ENCODE results near the gene MYL5. TPM values are rescaled to one million over a fixed set of nuclear protein-coding genes. Genes with fewer than 3 reads are reported as not detected.
"Not testable (repeated sequence)": the region's sequence is repeated elsewhere in the genome, so short reads cannot be mapped to it uniquely, and the experiment has no call there.

MYL5 gene
- total RNA-seq, 2 experiments from 2014 or later: 11.6 to 19.3 TPM

DNA sequence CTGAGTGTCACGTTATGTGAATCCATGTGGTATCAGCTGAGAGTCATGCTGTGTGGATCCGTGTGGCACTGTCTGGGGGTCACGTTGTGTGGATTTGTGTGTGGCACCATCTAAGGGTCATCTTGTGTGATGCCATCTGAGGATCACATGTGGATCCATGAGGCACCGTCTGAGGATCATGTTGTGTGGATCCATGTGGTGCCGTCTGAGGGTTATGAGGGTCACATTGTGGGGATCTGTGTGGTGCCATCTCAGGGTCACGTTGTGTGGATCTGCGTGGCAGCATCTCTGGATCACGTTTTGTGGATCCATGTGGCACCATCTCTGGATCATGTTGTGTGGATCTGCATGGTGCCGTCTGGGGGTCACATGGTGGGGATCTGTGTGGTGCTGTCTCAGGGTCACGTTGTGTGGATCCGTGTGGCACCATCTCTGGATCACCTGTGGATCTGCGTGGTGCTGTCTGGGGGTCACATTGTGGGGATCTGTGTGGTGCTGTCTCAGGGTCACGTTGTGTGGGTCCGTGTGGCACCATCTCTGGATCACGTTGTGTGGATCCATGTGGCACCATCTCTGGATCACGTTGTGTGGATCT lies 42.0 kb upstream of the MYL5 start:
- Mint-ChIP-seq H3K4me3 (no peak overlapping the region), H3K27ac (no peak overlapping the region), H3K9me3 (ENCODE audit: insufficient read depth) (no peaks in the 10 kb centered on the region), H3K27me3 (ENCODE audit: low read depth) (no peaks in the 10 kb centered on the region), H3K36me3 (ENCODE audit: low read depth) (no peaks in the 10 kb centered on the region), H3K4me1 (ENCODE audit: low read depth) (no peaks in the 10 kb centered on the region)
- ATAC-seq (no peak), DNase-seq (no peak)
- POLR2A ChIA-PET: no interaction called here
- CTCF ChIA-PET: no interaction called here

DNA sequence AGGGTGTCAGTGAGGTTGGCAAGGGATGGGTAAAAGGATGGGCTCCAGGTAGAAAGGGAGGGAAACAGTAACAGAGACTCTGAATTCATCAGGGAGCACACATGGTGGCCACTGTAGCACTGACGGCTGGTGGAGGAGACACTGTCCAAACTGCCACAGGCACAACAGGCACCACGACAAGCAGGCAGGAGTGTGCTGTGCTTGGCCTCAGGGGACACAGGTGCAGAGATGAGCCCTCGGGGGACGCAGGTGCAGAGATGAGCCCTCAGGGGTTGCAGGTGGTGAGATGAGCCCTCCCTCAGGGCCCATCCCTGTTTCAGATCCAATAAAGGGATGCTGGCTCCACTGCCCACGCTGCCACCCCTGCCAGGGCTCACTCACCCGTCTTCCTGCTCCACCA lies 41.4 kb upstream of the MYL5 start:
- Mint-ChIP-seq H3K27me3 (ENCODE audit: low read depth) (no peaks in the 10 kb centered on the region), H3K27ac (no peak overlapping the region), H3K4me1 (ENCODE audit: low read depth) (no peaks in the 10 kb centered on the region), H3K36me3 (ENCODE audit: low read depth) (no peaks in the 10 kb centered on the region), H3K4me3 (no peak overlapping the region), H3K9me3 (ENCODE audit: insufficient read depth) (no peaks in the 10 kb centered on the region)
- ChIA-PET POLR2A (no interaction called here), CTCF (no interaction called here)
- DNase-seq (no peak), ATAC-seq (no peak)

- no peaks in the 10 kb centered on the region for H3K27me3 Mint-ChIP-seq (ENCODE audit: low read depth)
- DNase-seq (no peak), ATAC-seq (no peak)
- no peak overlapping the region for H3K4me3 Mint-ChIP-seq
- no peaks in the 10 kb centered on the region for H3K4me1 Mint-ChIP-seq (ENCODE audit: low read depth)
- H3K36me3 Mint-ChIP-seq (ENCODE audit: low read depth): no peaks in the 10 kb centered on the region
- ChIA-PET POLR2A (no interaction called here), CTCF (no interaction called here)
- H3K27ac Mint-ChIP-seq: no peak overlapping the region
- no peaks in the 10 kb centered on the region for H3K9me3 Mint-ChIP-seq (ENCODE audit: insufficient read depth)
These were observed 40.9 kb upstream of the MYL5 start for GRCh38 chr4:633406-633805.

DNA sequence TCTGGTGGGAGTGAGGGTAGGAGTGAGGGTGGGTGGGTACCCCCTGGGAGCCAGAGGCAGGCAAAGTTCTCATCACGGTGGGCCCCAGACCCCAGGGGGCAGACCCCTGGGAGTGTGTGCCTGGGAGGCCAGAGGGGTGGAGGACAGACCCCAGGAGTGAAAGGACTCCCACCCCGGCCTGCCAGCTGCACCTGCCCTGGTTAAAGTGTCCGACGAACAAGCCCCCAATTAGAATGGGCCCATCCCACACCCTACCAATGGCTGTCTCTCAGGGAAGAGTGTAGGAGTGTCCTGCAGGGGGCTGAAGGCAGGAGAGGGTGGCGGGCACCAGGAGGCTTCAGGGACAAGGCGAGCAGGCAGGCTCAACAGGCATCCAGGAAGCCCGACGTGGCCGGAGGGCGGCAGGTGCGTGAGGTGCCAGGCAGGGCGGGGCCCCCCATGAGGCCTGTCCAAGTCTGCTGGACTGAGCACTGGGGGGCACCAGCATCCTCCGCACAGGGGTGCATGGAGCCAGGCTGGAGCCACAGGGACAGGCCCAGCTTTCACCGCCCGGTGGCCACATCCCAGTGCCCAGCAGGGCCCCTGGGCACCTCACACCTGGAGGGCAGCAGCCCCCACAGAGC lies 40.3 kb upstream of the MYL5 start:
- no peak overlapping the region for H3K4me3 Mint-ChIP-seq
- no peak overlapping the region for H3K27ac Mint-ChIP-seq
- H3K4me1 Mint-ChIP-seq (ENCODE audit: low read depth): no peaks in the 10 kb centered on the region
- CTCF ChIA-PET: no interaction called here
- DNase-seq: no peak
- no peaks in the 10 kb centered on the region for H3K36me3 Mint-ChIP-seq (ENCODE audit: low read depth)
- POLR2A ChIA-PET: no interaction called here
- ATAC-seq: no peak
- H3K27me3 Mint-ChIP-seq (ENCODE audit: low read depth): no peaks in the 10 kb centered on the region
- H3K9me3 Mint-ChIP-seq (ENCODE audit: insufficient read depth): no peaks in the 10 kb centered on the region

DNA sequence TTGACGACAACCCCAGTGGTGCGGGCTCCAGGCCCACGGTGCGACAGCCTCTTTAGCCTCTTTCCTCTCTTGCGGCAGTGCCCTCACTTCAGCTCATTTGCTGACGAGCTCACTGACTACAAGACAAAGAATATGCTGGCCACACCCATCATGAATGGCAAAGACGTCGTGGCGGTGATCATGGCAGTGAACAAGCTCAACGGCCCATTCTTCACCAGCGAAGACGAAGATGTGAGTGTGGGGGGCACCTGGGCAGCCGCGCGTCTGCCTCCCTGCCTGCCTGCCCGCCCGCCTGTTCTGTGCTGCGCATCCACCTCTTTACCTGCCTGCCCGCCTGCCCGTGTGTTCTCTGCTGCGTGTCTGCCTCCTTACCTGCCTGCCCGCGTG lies 39.8 kb upstream of the MYL5 start:
- Mint-ChIP-seq H3K4me1 (ENCODE audit: low read depth) (no peaks in the 10 kb centered on the region), H3K4me3 (no peak overlapping the region), H3K27me3 (ENCODE audit: low read depth) (no peaks in the 10 kb centered on the region), H3K9me3 (ENCODE audit: insufficient read depth) (no peaks in the 10 kb centered on the region), H3K36me3 (ENCODE audit: low read depth) (no peaks in the 10 kb centered on the region), H3K27ac (no peak overlapping the region)
- CTCF ChIA-PET: no interaction called here
- no peak for DNase-seq
- POLR2A ChIA-PET: no interaction called here
- no peak for ATAC-seq

- not testable (repeated sequence) for ATAC-seq
These were observed 39.1 kb upstream of the MYL5 start for GRCh38 chr4:635066-635835.

DNA sequence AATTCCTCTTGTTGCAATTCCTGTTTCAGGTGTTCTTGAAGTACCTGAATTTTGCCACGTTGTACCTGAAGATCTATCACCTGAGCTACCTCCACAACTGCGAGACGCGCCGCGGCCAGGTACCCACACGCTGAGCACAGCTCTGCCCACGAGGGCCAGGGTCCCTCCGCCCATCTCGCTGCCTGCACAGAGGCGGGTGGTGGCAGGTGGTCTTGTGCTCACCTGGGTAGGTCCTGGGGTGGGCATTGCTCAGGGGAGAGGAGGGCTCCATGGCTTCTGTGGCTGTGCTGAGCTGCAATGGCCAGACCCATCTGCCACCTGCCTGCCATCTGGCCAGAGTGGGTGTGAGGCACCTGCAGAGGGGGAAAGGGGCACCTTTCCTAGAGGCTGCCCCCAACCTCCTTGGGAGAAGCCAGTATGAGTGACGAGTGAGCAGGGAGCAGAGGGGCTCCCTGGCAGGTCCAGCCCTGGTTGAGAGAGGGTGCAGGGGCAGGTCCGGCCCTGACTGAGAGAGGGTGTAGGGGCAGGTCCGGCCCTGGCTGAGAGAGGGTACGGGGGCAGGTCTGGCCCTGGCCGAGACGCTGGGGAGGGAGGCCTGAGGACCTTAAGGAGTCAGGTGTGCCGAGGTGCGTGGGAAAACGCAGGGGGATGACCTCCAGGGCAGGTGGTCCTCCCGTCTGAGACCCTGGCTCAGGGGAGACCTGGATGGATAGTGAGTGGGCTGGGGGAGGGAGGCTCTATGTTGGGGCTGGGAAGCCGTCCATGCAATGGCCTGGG lies 38.3 kb upstream of the MYL5 start:
- Mint-ChIP-seq H3K9me3 (ENCODE audit: insufficient read depth) (peaks cover 5% of the 10 kb centered on the region), H3K27ac (no peak overlapping the region), H3K4me3 (no peak overlapping the region), H3K27me3 (ENCODE audit: low read depth) (peaks cover 3% of the 10 kb centered on the region), H3K4me1 (ENCODE audit: low read depth) (no peaks in the 10 kb centered on the region), H3K36me3 (ENCODE audit: low read depth) (no peaks in the 10 kb centered on the region)
- ATAC-seq (no peak), DNase-seq (no peak)
- CTCF ChIA-PET: no interaction called here
- POLR2A ChIA-PET: no interaction called here

More at GRCh38 chr4:635066-635835, 39.1 kb upstream of the MYL5 start:
- H3K36me3 Mint-ChIP-seq (ENCODE audit: low read depth); H3K27ac Mint-ChIP-seq; H3K4me1 Mint-ChIP-seq (ENCODE audit: low read depth); CTCF ChIA-PET; H3K27me3 Mint-ChIP-seq (ENCODE audit: low read depth); H3K4me3 Mint-ChIP-seq; DNase-seq; POLR2A ChIA-PET; H3K9me3 Mint-ChIP-seq (ENCODE audit: insufficient read depth): not testable (repeated sequence)

DNA sequence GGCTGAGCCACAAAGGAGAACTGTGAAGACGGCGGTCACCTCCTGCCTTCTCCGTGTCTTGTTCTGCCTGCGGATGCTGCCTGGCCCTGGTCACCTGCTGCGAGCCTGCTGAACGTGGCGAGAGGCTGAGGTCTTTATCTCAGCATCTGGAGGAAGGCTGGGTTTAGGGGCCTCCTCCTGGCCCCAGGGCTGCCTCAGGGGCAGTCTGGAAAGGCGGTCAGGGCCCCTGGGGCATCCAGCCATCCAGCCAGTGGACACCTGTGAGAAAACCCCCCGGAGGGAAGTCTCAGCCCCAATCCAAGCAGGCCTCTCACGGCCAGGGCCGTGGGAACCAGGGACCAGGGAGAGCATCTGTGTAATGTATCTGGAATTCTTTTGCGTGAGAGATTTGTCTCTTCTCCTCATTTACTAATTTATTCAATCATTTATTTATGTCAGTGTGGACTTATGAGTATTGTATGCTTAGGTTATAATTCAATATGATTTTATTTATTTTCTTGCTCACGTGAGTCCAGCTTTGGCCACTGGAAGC lies 37.6 kb upstream of the MYL5 start:
- no peaks in the 10 kb centered on the region for H3K36me3 Mint-ChIP-seq (ENCODE audit: low read depth)
- DNase-seq: no peak
- no peak for ATAC-seq
- peaks cover 7% of the 10 kb centered on the region for H3K9me3 Mint-ChIP-seq (ENCODE audit: insufficient read depth)
- H3K4me3 Mint-ChIP-seq: no peak overlapping the region
- H3K27me3 Mint-ChIP-seq (ENCODE audit: low read depth): peaks cover 3% of the 10 kb centered on the region
- H3K4me1 Mint-ChIP-seq (ENCODE audit: low read depth): no peaks in the 10 kb centered on the region
- ChIA-PET CTCF (no interaction called here), POLR2A (no interaction called here)
- H3K27ac Mint-ChIP-seq: no peak overlapping the region

GRCh38 chr4:637536-638280 lies 36.6 kb upstream of the MYL5 start:
- DNase-seq (no peak), ATAC-seq (no peak)
- Mint-ChIP-seq H3K36me3 (ENCODE audit: low read depth) (no peaks in the 10 kb centered on the region), H3K4me3 (no peak overlapping the region), H3K27ac (no peak overlapping the region), H3K27me3 (ENCODE audit: low read depth) (peaks cover 3% of the 10 kb centered on the region), H3K4me1 (ENCODE audit: low read depth) (no peaks in the 10 kb centered on the region), H3K9me3 (ENCODE audit: insufficient read depth) (peaks cover 7% of the 10 kb centered on the region)
- ChIA-PET POLR2A (no interaction called here), CTCF (no interaction called here)

DNA sequence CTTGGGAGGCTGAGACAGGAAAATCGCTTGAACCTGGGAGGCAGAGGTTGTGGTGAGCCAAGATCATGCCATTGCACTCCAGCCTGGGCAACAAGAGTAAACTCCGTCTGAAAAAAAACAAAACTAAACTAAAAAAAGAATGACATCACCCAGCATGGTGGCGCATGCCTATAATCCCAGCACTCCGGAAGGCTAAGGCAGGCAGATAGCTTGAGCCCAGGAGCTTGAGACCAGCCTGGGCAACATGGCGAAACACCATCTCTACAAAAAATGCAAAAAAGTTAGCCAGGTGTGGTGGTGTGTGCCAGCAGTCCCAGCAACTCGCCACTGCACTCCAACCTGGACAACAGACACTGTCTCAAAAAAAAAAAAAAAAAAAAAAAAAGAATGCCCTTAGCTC lies 32.0 kb upstream of the MYL5 start:
- POLR2A ChIA-PET; H3K4me1 Mint-ChIP-seq (ENCODE audit: low read depth); H3K36me3 Mint-ChIP-seq (ENCODE audit: low read depth); CTCF ChIA-PET; H3K4me3 Mint-ChIP-seq; DNase-seq; H3K27ac Mint-ChIP-seq; H3K27me3 Mint-ChIP-seq (ENCODE audit: low read depth); ATAC-seq: not testable (repeated sequence)
- H3K9me3 Mint-ChIP-seq (ENCODE audit: insufficient read depth): peaks cover 12% of the 10 kb centered on the region

GRCh38 chr4:646460-646859 lies 27.9 kb upstream of the MYL5 start:
- ATAC-seq: no peak
- Mint-ChIP-seq H3K27me3 (ENCODE audit: low read depth) (no peaks in the 10 kb centered on the region), H3K36me3 (ENCODE audit: low read depth) (no peaks in the 10 kb centered on the region), H3K27ac (no peak overlapping the region), H3K4me1 (ENCODE audit: low read depth) (peaks cover 5% of the 10 kb centered on the region), H3K4me3 (peak overlapping the region; percentile 25), H3K9me3 (ENCODE audit: insufficient read depth) (peaks cover 5% of the 10 kb centered on the region)
- no peak for DNase-seq
- ChIA-PET CTCF (no interaction called here), POLR2A (no interaction called here)

All from activated CD8-positive, alpha-beta T cell treated with anti-CD3 and anti-CD28 coated beads, Interleukin-2, amount 10 ng/mL, durations not matched to agents 7 days and 5 days (primary cell).